Transverse colon (tissue), 4 donors: ENCODE measurements around the gene KIAA1217.

Experiments used
- EP300 ChIP-seq: sonication (generic); formaldehyde crosslinking; IDR thresholded peaks from one replicate; pipeline ENCODE4 v1.6.1; 2017; ENCODE audit warnings: antibody characterized with exemption, low read depth
- POLR2AphosphoS5 ChIP-seq, 3 donors: sonication (generic); formaldehyde crosslinking; IDR thresholded peaks; one replicate each; pipeline ENCODE4 v1.6.1; 2016; ENCODE audit warnings: antibody characterized with exemption in 3 of 3
- TF ChIP-seq, protein P1 (sequence below), 5 experiments: fragments of 200-600 bp in 3 of 5; fragments of 450-650 bp in 2 of 5; sonication (generic) in 3 of 5; IDR thresholded peaks; 1 replicate in 2 of 5; 2 replicates in 3 of 5; pipeline ENCODE4 v1.5.1; 2016 to 2017; ENCODE audit warnings: antibody characterized with exemption in 5 of 5, inconsistent platforms in 3 of 5, mild to moderate bottlenecking in 2 of 5, moderate library complexity in 1 of 5

DNA sequence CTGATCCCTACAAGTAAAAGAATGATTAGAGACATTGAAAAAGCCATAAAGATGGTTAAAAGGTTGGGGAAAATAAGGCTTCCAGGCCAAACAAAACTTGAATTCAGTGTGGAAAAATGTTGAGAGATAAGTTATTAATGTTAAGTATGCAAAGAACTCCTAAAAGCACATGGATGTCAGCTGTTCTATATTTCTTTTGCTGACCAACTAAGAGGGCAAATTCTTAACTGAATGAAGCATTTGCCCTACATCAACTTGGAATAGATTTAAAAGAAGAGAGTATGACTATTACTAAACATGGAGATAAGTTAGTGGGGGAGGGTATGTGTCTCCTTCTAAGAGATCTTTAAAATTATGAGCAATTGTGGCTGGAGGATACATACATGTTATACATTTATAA, 124.8 kb downstream of the KIAA1217 start:
- TF ChIP-seq, protein P1, sequence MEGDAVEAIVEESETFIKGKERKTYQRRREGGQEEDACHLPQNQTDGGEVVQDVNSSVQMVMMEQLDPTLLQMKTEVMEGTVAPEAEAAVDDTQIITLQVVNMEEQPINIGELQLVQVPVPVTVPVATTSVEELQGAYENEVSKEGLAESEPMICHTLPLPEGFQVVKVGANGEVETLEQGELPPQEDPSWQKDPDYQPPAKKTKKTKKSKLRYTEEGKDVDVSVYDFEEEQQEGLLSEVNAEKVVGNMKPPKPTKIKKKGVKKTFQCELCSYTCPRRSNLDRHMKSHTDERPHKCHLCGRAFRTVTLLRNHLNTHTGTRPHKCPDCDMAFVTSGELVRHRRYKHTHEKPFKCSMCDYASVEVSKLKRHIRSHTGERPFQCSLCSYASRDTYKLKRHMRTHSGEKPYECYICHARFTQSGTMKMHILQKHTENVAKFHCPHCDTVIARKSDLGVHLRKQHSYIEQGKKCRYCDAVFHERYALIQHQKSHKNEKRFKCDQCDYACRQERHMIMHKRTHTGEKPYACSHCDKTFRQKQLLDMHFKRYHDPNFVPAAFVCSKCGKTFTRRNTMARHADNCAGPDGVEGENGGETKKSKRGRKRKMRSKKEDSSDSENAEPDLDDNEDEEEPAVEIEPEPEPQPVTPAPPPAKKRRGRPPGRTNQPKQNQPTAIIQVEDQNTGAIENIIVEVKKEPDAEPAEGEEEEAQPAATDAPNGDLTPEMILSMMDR (IDR thresholded peaks at IDR 0.05): no peak
- TF ChIP-seq POLR2AphosphoS5 (IDR thresholded peaks at IDR 0.05) (no peak), EP300 (no peak)
